Measurements from ENCODE around the gene NUDT21.

DNA sequence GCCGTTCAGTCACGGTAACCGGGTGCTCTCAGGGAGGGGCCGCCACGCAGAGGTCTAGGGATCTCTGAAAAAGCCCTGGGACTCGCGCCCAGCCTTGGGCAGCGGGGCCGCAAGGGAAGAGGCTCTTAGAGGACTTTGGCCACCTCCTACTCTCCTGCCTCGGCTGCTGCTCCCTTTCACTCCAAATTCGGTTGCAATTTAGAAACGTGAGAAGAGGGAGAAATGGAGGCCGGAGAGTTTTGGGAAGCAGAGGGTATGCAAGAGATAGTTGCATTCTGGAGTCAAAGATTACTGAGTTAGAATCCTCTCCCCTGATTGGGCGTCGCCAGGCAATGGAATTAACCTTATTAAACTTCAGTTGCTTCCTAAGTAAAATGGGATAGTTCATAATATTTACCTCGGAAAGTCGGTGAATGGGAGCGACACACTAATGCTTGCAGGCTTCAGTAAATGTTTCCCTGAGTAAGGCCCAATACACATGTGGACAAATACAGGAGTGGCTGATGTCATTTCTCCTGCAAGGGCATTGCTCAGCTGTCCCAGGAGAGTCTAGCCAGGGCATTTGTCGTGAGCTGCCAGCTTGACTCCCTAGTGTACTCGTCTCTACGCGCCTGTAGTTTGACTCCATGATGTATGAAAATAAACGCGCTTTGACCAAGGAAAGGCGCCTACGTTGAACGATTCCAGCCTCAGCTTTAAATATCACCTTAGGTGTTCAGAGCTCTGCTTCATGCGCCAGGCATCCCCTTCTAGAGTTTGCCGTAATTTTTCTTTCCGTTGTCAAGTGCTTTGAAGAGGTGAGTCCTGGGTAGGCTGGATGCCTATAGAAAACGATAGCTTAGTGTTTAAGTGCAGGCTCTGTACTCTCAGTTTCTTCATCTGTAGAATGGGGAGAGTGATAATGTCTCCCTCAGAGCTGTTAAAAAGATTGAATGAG is 889 bp upstream of the NUDT21 start:
- TF ChIP-seq EZH2 (IDR thresholded peaks at IDR 0.05; ENCODE audit: insufficient read depth, poor library complexity, severe bottlenecking) (no peak), EZH2phosphoT487 (IDR thresholded peaks at IDR 0.05; ENCODE audit: insufficient read depth, low read depth) (no peak)

Measured in GM23248 (cell line).